ENCODE data around the gene COMMD9.

Gene COMMD9

DNA sequence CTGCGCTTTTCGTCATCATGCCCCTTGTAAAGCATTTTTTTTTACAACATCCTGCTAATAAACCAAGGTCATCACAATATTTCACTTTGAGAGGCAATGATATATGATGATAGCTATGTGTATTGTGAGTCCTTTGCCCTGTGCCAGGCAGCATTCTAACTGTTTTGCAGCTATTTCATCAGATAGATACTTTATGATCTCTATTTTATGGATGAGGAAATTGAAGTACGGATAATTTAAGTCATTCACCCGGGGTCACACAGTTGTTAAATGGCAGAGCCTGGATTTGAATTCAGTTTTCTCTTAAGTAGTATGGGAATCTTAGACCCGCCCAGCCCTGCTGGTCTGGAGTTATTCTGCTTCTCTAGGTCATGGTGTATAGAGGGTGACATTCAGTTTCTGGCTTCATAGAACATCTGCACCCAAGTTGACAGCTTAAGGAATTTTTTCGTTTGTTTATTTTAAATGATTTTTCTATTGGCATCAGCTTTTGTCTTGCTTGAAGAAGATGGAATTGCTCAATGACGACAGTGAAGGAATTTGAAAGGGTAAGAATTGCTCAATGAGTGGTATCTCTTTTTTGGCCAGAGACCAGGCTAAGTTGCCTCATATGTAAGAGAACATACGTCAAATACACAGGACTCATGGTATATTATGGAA lies 7.8 kb upstream of the COMMD9 start:
- DNase-seq, result no peak
- no peaks in the 10 kb centered on the region for H3K9me3 ChIP-seq (ENCODE audit: control extremely low read depth in 1 of 5, control insufficient read depth in 4 of 5, insufficient read depth in 2 of 5, low read depth in 1 of 5, low read length in 4 of 5)
- 100% methylated on average over 5 of the region's 8 CpGs for WGBS (ENCODE audit: insufficient coverage)
- POLR2A ChIA-PET, result no interaction called here
- no peak overlapping the region for H3K27ac ChIP-seq (ENCODE audit: insufficient read depth in 1 of 2, low read depth in 1 of 2, low read length in 2 of 2, poor library complexity in 1 of 2, severe bottlenecking in 2 of 2)
- CTCF ChIA-PET, result interaction anchor here (0.8 to 10.6 kb wide), 7 partner anchors 29 to 196 kb away, joined by 3 to 191 read pairs (median 4); no protein-coding TSS in a partner anchor
- H3K27me3 ChIP-seq (replicated peaks in 2 of 5; ENCODE audit: control insufficient read depth in 4 of 5, insufficient read depth in 5 of 5, low read length in 4 of 5), result no peaks in the 10 kb centered on the region
- peaks cover 0 to 3% (median 0%) of the 10 kb centered on the region in 4 experiments for H3K4me1 ChIP-seq (ENCODE audit: control extremely low read depth in 1 of 4, control insufficient read depth in 4 of 4, insufficient read depth in 4 of 4, low read length in 3 of 4)
- H3K36me3 ChIP-seq (ENCODE audit: control insufficient read depth in 4 of 4, insufficient read depth in 4 of 4, low read length in 3 of 4), result no peaks in the 10 kb centered on the region
- H3K4me3 ChIP-seq (ENCODE audit: control insufficient read depth in 1 of 7, extremely low read depth in 1 of 7, insufficient read depth in 4 of 7, low read depth in 2 of 7, low read length in 6 of 7), result no peak overlapping the region

DNA sequence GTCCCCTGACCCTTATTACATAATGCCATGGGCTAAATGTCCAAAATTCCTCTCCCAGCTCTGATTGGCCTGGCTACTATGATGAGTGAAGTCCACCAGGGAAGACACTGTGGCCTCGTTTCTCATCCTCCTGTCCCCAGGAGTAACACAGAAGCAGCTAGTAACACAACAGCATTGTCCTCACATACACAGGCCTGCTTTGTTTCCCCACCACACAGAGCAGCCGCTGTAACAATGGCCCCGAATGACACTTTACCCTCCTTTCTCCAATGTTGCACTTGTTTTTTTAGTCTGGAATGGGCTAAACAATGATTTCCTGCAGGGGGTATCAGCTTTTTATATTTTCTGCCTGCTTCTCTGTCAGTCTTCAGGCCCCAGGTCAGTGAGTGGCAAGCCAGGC lies 6.7 kb upstream of the COMMD9 start, which contains the start of gene PRR5L:
TSS of gene PRR5L (plus strand) at position 363 of the 400 bp plus-strand sequence. CDS start 104,834 bp downstream, outside the sequence.
- no peaks in the 10 kb centered on the region for H3K27me3 ChIP-seq (replicated peaks in 2 of 5; ENCODE audit: control insufficient read depth in 4 of 5, insufficient read depth in 5 of 5, low read length in 4 of 5)
- no peak for DNase-seq
- ChIA-PET CTCF (interaction anchor here (0.9 to 10.6 kb wide), 5 partner anchors 44 to 197 kb away, joined by 3 to 191 read pairs (median 4); no protein-coding TSS in a partner anchor), POLR2A (no interaction called here)
- H3K9me3 ChIP-seq (ENCODE audit: control extremely low read depth in 1 of 5, control insufficient read depth in 4 of 5, insufficient read depth in 2 of 5, low read depth in 1 of 5, low read length in 4 of 5), result no peaks in the 10 kb centered on the region
- WGBS (ENCODE audit: insufficient coverage), result 100% methylated on average over 3 of the region's 3 CpGs
- no peak within 1 kb of the TSS for H3K27ac ChIP-seq (ENCODE audit: insufficient read depth in 1 of 2, low read depth in 1 of 2, low read length in 2 of 2, poor library complexity in 1 of 2, severe bottlenecking in 2 of 2)
- no peaks in the 10 kb centered on the region for H3K36me3 ChIP-seq (ENCODE audit: control insufficient read depth in 4 of 4, insufficient read depth in 4 of 4, low read length in 3 of 4)
- H3K4me1 ChIP-seq (ENCODE audit: control extremely low read depth in 1 of 4, control insufficient read depth in 4 of 4, insufficient read depth in 4 of 4, low read length in 3 of 4), result peaks cover 0 to 3% (median 0%) of the 10 kb centered on the region in 4 experiments
- H3K4me3 ChIP-seq (ENCODE audit: control insufficient read depth in 1 of 7, extremely low read depth in 1 of 7, insufficient read depth in 4 of 7, low read depth in 2 of 7, low read length in 6 of 7), result no peak within 1 kb of the TSS

- peak; percentile 48 to 76 (median 67) for DNase-seq
- ChIA-PET POLR2A (no interaction called here), CTCF (interaction anchor here (0.7 to 10.6 kb wide), 27 partner anchors 10 to 479 kb away, joined by 3 to 191 read pairs (median 4); partner anchors contain the start of gene TRAF6)
- H3K27ac ChIP-seq (ENCODE audit: insufficient read depth in 1 of 2, low read depth in 1 of 2, low read length in 2 of 2, poor library complexity in 1 of 2, severe bottlenecking in 2 of 2), result no peak overlapping the region
- H3K27me3 ChIP-seq (replicated peaks in 2 of 5; ENCODE audit: control insufficient read depth in 4 of 5, insufficient read depth in 5 of 5, low read length in 4 of 5), result no peaks in the 10 kb centered on the region
- H3K4me1 ChIP-seq (ENCODE audit: control extremely low read depth in 1 of 4, control insufficient read depth in 4 of 4, insufficient read depth in 4 of 4, low read length in 3 of 4), result peaks cover 6 to 18% (median 13%) of the 10 kb centered on the region in 4 experiments
- no peaks in the 10 kb centered on the region for H3K9me3 ChIP-seq (ENCODE audit: control extremely low read depth in 1 of 5, control insufficient read depth in 4 of 5, insufficient read depth in 2 of 5, low read depth in 1 of 5, low read length in 4 of 5)
- H3K4me3 ChIP-seq (ENCODE audit: control insufficient read depth in 1 of 7, extremely low read depth in 1 of 7, insufficient read depth in 4 of 7, low read depth in 2 of 7, low read length in 6 of 7), result no peak overlapping the region
- H3K36me3 ChIP-seq (ENCODE audit: control insufficient read depth in 4 of 4, insufficient read depth in 4 of 4, low read length in 3 of 4), result no peaks in the 10 kb centered on the region
- WGBS (ENCODE audit: insufficient coverage), result 43% methylated on average over 4 of the region's 4 CpGs
These were observed 3.1 kb upstream of the COMMD9 start for GRCh38 chr11:36292311-36292722.

DNA sequence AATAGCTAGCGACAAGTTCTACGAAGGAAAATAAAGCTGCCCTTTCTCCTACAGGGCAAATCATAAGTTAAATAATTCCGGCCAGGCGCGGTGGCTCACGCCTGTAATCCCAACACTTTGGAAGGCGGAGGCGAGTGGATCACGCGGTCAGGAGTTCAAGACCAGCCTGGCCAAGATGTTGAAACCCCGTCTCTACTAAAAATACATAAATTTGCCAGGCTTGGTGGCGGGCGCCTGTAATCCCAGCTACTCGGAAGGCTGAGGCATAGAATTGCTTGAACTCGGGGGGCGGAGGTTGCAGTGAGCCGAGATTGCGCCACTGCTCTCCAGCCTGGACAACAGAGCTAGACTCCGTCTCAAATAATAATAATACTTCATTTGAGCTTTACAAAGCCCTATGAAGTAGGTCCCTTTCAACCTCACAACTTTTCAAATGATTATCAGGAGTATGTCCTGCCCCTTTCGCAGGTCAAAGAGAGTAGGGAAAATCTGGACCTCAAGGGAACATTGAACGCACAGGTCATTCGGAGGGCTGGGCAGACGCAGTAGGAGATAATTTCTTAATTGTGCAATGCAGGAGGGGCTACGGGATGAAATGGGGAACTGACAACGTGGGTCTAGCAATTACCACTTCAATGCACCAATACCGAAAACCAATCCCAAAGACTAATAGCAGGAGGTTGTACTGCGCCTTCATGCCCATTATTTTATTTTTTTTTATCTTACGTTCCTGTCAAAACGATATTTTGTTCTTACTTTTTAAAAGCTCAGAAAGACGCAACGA lies 590 bp downstream of the COMMD9 start:
- H3K9me3 ChIP-seq (ENCODE audit: control extremely low read depth in 1 of 5, control insufficient read depth in 4 of 5, insufficient read depth in 2 of 5, low read depth in 1 of 5, low read length in 4 of 5), result peaks cover 0 to 2% (median 0%) of the 10 kb centered on the region in 5 experiments
- WGBS (ENCODE audit: insufficient coverage), result 48% methylated on average over 27 of the region's 31 CpGs
- ChIA-PET CTCF (interaction anchor here (0.6 to 10.6 kb wide), 6 partner anchors 22 to 209 kb away, joined by 3 to 191 read pairs (median 3); no protein-coding TSS in a partner anchor), POLR2A (interaction anchor here (0.6 kb wide), 2 partner anchors 135 to 199 kb away, joined by 3 to 4 read pairs; no protein-coding TSS in a partner anchor)
- H3K27ac ChIP-seq (ENCODE audit: insufficient read depth in 1 of 2, low read depth in 1 of 2, low read length in 2 of 2, poor library complexity in 1 of 2, severe bottlenecking in 2 of 2), result peak overlapping the region; percentile 51 to 82
- H3K4me3 ChIP-seq (ENCODE audit: control insufficient read depth in 1 of 7, extremely low read depth in 1 of 7, insufficient read depth in 4 of 7, low read depth in 2 of 7, low read length in 6 of 7), result peak overlapping the region; percentile 87 to 100 (median 97)
- peaks cover 6 to 18% (median 13%) of the 10 kb centered on the region in 4 experiments for H3K4me1 ChIP-seq (ENCODE audit: control extremely low read depth in 1 of 4, control insufficient read depth in 4 of 4, insufficient read depth in 4 of 4, low read length in 3 of 4)
- peak; percentile 21 to 58 (median 47) for DNase-seq
- H3K27me3 ChIP-seq (replicated peaks in 2 of 5; ENCODE audit: control insufficient read depth in 4 of 5, insufficient read depth in 5 of 5, low read length in 4 of 5), result no peaks in the 10 kb centered on the region
- H3K36me3 ChIP-seq (ENCODE audit: control insufficient read depth in 4 of 4, insufficient read depth in 4 of 4, low read length in 3 of 4), result no peaks in the 10 kb centered on the region

GRCh38 chr11:36282926-36283325 lies 6.3 kb downstream of the COMMD9 start:
- H3K36me3 ChIP-seq (ENCODE audit: control insufficient read depth in 4 of 4, insufficient read depth in 4 of 4, low read length in 3 of 4), result peaks cover 0 to 24% (median 20%) of the 10 kb centered on the region in 4 experiments
- ChIA-PET POLR2A (no interaction called here), CTCF (no interaction called here)
- H3K4me3 ChIP-seq (ENCODE audit: control insufficient read depth in 1 of 7, extremely low read depth in 1 of 7, insufficient read depth in 4 of 7, low read depth in 2 of 7, low read length in 6 of 7), result no peak overlapping the region
- H3K27ac ChIP-seq (ENCODE audit: insufficient read depth in 1 of 2, low read depth in 1 of 2, low read length in 2 of 2, poor library complexity in 1 of 2, severe bottlenecking in 2 of 2), result no peak overlapping the region
- peaks cover 0 to 15% (median 4%) of the 10 kb centered on the region in 5 experiments for H3K9me3 ChIP-seq (ENCODE audit: control extremely low read depth in 1 of 5, control insufficient read depth in 4 of 5, insufficient read depth in 2 of 5, low read depth in 1 of 5, low read length in 4 of 5)
- no peak for DNase-seq
- H3K4me1 ChIP-seq (ENCODE audit: control extremely low read depth in 1 of 4, control insufficient read depth in 4 of 4, insufficient read depth in 4 of 4, low read length in 3 of 4), result peaks cover 0 to 3% (median under 1%) of the 10 kb centered on the region in 4 experiments
- no peaks in the 10 kb centered on the region for H3K27me3 ChIP-seq (replicated peaks in 2 of 5; ENCODE audit: control insufficient read depth in 4 of 5, insufficient read depth in 5 of 5, low read length in 4 of 5)
- 100% methylated on average over 1 of the region's 1 CpG for WGBS (ENCODE audit: insufficient coverage)

- WGBS (ENCODE audit: insufficient coverage), result no CpG with 5 or more reads among the region's 4 CpGs
- CTCF ChIA-PET, result interaction anchor here (2.9 kb wide), 1 partner anchor 23 kb away, joined by 7 read pairs; no protein-coding TSS in a partner anchor
These were observed 7.4 kb downstream of the COMMD9 start for GRCh38 chr11:36281850-36282249.

More at GRCh38 chr11:36281850-36282249, 7.4 kb downstream of the COMMD9 start:
- Histone ChIP-seq H3K4me1 (ENCODE audit: control extremely low read depth in 1 of 4, control insufficient read depth in 4 of 4, insufficient read depth in 4 of 4, low read length in 3 of 4) (no peaks in the 10 kb centered on the region), H3K9me3 (ENCODE audit: control extremely low read depth in 1 of 5, control insufficient read depth in 4 of 5, insufficient read depth in 2 of 5, low read depth in 1 of 5, low read length in 4 of 5) (peaks cover 0 to 15% (median 4%) of the 10 kb centered on the region in 5 experiments), H3K27ac (ENCODE audit: insufficient read depth in 1 of 2, low read depth in 1 of 2, low read length in 2 of 2, poor library complexity in 1 of 2, severe bottlenecking in 2 of 2) (no peak overlapping the region), H3K27me3 (replicated peaks in 2 of 5; ENCODE audit: control insufficient read depth in 4 of 5, insufficient read depth in 5 of 5, low read length in 4 of 5) (no peaks in the 10 kb centered on the region), H3K4me3 (ENCODE audit: control insufficient read depth in 1 of 7, extremely low read depth in 1 of 7, insufficient read depth in 4 of 7, low read depth in 2 of 7, low read length in 6 of 7) (no peak overlapping the region), H3K36me3 (ENCODE audit: control insufficient read depth in 4 of 4, insufficient read depth in 4 of 4, low read length in 3 of 4) (peaks cover 0 to 31% (median 25%) of the 10 kb centered on the region in 4 experiments)
- no peak for DNase-seq
- POLR2A ChIA-PET, result no interaction called here

Measured in common myeloid progenitor, CD34-positive (primary cell).